Activated CD4-positive, CD25-positive, alpha-beta regulatory T cell treated with anti-CD3 and anti-CD28 coated beads, Interleukin-2, amount 50 U/mL, for 16 hours (primary cell): ENCODE measurements around the gene METTL27.
"Not testable (repeated sequence)": the region's sequence is repeated elsewhere in the genome, so short reads cannot be mapped to it uniquely, and the experiment has no call there.

Experiments
- DNase-seq: peaks from one replicate; pipeline ENCODE4 v3.0.0-alpha.2; 2020; ENCODE audit warnings: low read depth, low spot score

The METTL27 gene

DNA sequence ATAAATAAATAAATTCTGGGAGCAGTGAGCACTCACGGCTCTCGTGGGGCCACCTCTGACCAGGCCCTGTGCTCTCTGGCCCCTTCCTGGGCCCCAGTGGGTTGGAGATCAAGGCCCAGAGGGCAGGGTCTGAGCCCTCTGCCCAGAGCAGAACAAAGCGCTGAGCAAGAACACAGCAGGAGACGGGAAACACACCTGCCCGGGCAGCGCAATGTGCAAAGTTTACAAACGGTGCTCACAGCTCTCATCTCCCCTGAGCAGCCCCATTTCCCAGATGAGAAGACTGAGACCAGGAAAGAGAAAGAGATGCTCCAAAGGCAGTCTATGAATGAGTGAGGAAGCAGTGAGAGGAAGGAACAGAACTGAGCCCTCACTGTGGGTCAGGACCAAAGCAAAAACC, 3.0 kb downstream of the METTL27 start:
- no peak for DNase-seq

DNA sequence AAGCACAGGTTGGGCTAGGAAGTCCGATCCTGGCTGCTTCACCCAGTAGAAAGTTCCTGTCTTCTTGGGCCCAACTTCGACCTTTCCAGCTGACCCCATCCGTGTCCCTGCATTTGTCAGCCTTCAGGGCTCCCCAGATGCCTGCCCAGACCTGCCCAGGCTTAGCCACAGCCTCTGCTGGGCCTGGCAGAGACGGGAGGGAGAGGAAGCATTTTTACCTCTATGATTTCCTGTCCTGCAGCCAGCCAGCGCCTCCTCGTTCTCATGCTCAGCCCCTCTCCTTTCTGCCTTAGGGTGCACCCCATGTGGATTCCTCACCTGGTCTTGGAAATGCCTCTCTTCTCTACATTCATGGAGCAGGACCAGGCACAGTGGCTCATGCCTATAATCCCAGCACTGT, 3.7 kb downstream of the METTL27 start:
- DNase-seq = no peak

DNA sequence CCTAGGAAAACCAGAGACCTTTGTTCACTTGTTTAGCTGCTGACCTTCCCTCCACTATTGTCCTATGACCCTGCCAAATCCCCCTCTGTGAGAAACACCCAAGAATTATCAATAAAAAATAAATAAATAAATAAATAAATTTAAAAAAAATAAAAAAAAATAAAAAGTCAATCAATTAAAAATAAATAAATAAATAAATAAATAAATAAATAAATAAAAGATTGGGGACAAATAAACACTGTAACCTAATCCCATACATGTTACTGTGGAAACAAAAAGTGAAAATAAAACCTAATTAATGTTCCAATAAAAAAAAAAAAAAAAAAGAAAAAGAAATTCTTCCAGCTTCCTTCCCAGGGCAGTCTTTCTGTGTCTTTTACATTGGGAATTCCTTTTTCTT, 5.1 kb downstream of the METTL27 start:
- not testable (repeated sequence) for DNase-seq

DNA sequence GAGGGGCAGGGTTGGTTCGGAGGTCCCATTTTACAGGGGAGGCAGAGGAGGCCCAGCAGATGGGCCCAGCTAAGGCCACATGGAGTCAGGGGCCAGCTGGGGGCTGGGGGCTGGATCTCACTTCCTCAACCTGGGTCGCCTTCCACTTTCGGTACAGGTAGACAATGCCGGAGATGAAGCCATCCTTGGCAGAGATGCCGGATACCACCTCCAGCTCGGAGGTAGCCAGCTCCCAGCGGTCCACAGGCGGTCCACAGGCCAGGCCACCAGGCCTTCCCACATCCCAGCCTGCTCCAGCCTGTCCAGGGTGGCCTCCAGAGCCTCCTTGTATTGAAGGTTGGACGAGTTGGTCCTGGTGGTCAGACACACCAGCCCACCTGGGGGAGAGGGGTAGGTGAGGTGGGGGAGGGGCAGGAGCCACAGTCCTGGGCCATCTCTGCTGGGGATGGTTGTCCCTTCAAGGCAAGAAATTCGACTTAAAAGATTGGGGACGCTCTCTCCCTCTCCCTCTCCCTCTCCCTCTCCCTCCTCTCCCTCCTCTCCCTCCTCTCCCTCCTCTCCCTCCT, 7.6 kb downstream of the METTL27 start:
- DNase-seq = no peak

DNA sequence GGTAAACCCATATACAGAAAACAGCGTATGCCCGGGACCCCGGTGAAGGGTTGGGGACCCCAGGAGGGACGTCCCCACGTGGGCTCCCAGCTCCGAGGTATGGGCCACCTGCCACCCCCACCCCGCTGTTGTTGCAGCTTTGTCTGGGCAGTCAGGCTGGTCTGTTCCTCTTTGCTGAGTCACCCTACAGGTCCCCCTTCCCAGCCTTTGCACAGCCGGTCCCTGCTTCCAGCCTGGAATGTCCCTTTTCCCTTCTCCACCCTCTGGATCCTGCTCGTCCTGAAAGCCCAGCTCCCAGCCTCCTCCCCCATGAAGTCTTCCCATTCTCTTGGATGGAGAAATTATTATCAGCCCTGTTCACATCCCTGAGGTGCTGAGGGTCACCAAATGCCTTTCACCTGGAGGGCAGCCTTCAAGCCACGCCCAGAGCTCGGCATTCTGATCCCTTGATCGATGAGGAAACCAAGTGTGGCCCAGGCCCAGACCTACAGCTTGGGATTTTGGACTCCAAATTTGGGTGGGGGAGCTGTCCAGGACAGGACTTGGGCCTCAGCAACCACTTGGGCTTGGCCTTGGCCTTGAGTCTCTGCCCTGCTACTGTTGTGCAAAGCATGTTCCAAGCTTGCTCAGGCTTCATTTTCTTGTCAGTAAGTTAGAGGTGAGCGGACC, 8.9 kb downstream of the METTL27 start:
- no peak for DNase-seq

DNA sequence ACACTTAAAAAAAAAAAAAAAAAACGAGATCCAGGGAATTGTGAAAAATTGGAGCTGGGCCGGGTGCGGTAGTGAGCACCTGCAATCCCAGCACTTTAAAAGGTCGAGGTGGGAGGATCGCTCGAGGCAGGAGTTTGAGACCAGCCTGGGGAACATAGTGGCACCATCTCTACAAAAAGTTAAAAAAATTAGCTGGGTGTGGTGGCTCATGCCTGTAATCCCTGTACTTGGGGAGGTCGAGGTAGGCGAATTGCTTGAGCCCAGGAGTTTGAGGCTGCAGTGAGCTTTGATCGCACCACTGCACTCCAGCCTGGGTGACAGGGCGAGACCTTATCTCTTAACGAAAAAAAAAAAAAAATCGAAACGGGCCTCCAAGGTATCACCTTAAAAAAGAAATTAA, 9.5 kb downstream of the METTL27 start:
- DNase-seq = no peak

DNA sequence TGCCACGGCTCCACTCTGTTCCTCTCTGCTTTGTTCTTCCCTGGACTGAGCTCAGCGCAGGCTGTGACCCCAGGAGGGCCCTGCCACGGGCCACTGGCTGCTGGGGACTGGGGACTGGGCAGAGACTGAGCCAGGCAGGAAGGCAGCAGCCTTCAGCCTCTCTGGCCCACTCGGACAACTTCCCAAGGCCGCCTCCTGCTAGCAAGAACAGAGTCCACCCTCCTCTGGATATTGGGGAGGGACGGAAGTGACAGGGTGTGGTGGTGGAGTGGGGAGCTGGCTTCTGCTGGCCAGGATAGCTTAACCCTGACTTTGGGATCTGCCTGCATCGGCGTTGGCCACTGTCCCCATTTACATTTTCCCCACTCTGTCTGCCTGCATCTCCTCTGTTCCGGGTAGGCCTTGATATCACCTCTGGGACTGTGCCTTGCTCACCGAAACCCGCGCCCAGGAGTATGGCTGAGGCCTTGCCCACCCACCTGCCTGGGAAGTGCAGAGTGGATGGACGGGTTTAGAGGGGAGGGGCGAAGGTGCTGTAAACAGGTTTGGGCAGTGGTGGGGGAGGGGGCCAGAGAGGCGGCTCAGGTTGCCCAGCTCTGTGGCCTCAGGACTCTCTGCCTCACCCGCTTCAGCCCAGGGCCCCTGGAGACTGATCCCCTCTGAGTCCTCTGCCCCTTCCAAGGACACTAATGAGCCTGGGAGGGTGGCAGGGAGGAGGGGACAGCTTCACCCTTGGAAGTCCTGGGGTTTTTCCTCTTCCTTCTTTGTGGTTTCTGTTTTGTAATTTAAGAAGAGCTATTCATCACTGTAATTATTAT, 10.3 kb downstream of the METTL27 start:
- no peak for DNase-seq

DNA sequence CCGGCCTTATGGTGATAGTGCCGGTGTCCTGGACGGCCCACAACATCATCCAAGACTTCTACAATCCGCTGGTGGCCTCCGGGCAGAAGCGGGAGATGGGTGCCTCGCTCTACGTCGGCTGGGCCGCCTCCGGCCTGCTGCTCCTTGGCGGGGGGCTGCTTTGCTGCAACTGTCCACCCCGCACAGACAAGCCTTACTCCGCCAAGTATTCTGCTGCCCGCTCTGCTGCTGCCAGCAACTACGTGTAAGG, 10.8 kb downstream of the METTL27 start:
- DNase-seq = no peak

DNA sequence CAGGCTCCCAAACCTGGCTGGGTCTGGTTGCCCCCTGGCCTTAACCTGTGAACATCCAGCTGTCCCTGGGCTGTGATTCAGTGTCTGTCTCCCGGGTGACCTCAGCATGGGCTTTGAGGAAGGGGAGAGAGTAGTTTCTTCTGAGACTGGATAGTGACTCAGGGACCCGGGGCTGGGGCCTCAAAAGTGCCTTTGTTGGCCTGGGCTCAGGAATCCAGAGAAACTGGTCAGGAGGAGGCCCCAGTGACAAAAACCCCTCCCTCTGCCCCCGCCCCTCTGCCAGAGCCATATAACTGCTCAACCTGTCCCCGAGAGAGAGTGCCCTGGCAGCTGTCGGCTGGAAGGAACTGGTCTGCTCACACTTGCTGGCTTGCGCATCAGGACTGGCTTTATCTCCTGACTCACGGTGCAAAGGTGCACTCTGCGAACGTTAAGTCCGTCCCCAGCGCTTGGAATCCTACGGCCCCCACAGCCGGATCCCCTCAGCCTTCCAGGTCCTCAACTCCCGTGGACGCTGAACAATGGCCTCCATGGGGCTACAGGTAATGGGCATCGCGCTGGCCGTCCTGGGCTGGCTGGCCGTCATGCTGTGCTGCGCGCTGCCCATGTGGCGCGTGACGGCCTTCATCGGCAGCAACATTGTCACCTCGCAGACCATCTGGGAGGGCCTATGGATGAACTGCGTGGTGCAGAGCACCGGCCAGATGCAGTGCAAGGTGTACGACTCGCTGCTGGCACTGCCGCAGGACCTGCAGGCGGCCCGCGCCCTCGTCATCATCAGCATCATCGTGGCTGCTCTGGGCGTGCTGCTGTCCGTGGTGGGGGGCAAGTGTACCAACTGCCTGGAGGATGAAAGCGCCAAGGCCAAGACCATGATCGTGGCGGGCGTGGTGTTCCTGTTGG, 11.4 kb downstream of the METTL27 start, which contains the start of gene CLDN4:
TSS of gene CLDN4 (plus strand) at position 316 of the 903 bp plus-strand sequence. CDS start at position 522, 206 bp downstream.
- DNase-seq = no peak

DNA sequence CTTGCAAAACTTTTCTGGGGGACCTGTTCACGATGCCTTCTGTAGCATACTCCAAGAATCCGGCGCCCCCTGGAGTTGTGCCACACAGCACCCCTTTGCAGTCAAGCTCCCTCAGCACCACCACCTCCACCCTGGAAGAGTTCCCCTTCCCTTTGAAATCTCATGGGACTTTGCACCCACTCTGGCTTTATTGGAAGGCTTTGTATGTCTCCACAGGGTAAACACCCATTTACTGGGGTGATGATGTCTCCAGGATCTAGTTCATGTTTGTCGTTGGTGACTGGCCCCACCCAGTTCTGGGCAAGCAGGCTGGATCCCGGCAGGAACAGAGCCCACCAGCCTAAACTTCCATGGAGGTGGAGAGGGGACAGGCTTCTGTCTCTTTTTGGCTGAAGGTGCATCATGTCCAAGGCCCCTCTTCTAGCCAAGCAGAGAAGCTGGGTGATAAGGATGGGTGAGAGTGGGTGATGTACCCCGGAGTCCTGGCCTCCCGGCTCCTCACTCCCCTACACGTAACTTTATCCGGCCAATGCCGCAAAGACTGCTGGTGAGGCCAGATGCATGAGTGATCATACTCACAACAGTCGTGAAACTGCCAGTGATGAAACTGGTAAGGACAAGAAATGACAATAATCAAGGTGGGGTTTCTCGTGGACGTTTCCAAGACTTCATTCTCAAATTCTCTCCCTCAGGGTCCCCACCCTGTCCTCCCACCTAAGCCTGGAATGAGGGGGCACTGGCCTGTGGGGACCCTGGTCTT, 12.2 kb downstream of the METTL27 start:
- no peak for DNase-seq

DNA sequence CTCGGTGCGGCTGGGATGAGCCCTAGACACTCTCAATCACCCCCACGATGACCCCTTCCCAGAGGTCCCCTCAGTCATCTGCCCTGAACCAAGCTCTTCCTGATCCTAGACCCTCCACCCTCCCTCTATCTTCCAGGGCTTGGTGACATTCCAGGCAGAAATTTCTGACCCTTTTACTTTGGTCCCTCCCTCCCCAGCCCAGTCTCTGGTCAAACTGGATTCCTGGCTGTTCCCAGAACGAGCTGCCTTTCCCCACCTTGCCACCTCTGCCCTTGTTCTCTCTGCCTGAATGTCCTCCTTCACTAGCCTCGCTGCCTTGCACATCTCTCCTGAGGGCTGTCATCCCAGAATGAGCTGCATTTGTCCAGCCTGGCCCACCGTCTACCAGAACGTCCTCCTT, 12.8 kb downstream of the METTL27 start:
- DNase-seq = no peak

DNA sequence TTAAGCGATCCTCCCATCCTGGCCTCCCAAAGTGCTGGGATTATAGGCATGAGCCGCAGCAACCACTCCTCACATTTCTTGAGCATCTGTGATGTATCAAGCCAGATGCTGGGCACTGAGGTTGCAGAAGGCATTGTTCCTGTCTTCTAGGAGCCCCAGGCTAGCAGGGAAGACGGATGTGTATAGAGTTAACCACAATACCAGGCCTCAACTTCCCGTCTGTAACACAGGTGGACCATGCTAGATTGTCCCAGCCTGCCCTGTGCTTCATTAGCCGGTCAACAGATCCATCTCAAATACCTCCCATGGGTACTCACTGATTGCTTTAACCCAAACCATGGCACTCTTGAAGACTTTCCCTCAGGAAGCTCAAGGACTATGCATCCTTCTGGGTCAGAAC, 13.3 kb downstream of the METTL27 start:
- no peak for DNase-seq

DNA sequence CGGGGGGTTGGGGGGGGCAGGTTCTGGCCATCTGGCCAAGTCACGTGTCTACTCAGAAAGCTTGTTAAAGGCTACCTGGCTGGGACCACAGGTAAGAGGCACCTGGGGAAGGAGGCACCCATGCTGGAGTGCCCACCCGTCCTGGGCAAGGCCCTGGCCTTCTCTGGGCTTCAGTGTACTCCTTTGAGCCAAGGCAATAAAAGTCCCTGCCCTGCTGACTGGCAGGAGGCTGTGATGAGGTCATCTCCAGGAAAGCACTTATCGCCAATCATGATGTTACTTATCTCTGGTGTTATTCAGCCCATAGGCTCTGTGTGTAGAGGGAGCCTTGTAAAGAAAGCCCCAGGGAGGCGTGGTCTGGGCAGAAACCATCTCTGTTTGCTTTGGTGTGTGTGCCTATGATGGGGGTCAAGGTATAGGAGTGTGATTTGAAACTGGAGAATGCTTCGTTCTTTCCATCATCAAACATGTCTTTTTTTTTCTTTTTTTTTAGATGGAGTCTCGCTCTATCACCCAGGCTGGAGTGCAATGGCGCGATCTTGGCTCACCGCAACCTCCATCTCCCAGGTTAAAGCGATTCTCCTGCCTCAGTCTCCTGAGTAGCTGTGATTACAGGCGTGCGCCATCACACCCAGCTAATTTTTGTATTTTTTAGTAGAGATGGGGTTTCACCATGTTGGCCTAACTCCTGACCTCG, 14.1 kb downstream of the METTL27 start:
- no peak for DNase-seq

DNA sequence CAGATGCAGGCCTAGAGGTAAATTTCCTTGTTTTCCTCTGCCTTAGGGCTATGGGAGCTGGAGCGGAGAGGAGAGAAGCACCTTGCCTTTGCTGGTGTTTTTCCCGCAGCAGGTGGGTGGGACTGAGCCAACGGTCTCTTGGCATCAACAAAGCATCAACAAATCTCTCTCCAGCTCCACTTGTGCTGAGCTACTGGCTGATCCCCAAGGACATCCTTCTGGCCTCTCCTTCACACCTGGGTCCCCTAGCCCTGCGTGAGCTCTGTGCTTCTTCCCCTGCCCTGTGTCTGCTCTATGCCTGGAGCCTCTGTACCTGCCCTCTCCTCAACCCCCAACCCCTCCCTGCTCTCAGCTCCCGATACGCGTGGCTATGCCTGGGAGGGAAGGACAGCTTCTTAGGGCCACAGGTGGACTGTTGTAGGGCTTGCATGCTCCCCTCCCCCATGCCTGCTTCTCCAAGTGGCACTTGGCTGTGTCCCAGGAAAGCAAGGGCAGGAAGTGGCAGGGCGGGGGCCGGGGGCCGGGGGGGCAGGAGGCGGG, 14.7 kb downstream of the METTL27 start:
- DNase-seq = no peak

DNA sequence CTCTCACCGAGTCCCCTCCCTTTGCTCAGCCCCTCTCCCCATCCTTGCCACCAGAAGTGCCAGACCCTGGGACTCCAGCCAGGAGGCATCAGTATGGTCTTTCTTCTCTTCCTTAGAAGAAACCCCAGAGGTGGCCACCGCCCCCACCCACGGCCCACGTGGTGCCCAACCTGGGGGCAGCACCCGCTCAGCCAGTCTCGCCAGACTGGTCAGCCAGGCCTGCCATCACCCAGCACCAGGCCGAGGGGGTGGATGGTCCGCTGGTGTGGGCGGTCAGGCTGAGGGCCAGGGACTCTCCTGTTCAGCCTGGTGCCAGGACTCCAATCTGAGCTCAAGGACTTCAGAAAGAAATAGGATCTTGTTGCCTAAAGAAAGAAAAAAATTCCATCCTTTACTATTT, 17.3 kb downstream of the METTL27 start:
- no peak for DNase-seq

DNA sequence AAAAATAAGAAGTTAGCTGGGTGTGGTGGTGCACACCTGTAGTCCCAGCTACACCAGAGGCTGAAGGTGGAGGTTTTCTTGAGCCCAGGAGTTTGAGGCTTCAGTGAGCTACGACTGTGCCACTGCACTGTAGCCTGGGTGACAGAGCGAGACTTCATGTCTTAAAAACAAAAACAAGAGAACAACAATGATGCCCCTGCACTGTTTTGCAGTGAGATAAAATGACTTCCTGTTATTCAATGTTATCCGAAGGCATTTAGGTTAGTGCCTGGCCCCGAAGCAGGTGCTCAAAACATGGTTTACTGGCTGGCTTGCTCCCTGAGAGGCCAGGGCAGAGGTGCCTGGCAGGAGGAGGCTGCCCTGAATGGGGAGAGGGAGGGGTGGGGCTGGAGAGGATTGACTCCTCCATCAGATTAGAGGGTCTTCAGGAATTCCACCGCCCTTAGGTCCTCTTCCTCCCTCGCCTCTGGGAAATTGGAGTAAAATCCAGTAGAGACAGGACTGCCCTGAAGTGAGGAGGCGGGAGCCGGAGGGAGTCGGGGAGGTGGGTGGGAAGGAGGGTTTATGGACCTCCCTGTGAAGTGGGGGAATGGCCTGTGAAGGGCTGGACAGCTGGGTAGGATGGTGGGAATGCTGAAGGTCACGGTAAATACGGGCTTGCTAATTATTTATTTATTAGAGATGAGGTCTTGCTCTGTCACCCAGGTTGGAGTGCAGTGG, 18.3 kb downstream of the METTL27 start:
- DNase-seq = no peak

DNA sequence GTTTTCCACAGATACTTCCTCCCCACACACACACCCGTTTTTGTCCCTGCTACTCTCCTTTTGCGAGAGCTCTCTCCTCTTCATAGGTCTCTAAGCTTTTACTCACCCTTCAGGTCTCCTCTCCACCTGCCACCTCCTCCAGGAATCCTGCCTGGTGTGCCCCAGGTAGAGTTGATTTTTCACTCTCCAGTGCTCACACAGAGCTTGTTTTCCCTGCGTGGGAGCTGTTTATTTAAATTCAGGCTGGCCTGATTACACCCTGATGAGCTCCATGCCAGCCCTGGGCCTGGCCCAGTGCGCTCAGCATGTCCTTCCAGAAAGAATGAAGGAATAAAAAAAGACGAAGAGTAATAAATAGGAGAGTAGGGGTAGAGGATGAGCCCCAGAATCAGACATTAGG, 19.1 kb downstream of the METTL27 start:
- DNase-seq = no peak

DNA sequence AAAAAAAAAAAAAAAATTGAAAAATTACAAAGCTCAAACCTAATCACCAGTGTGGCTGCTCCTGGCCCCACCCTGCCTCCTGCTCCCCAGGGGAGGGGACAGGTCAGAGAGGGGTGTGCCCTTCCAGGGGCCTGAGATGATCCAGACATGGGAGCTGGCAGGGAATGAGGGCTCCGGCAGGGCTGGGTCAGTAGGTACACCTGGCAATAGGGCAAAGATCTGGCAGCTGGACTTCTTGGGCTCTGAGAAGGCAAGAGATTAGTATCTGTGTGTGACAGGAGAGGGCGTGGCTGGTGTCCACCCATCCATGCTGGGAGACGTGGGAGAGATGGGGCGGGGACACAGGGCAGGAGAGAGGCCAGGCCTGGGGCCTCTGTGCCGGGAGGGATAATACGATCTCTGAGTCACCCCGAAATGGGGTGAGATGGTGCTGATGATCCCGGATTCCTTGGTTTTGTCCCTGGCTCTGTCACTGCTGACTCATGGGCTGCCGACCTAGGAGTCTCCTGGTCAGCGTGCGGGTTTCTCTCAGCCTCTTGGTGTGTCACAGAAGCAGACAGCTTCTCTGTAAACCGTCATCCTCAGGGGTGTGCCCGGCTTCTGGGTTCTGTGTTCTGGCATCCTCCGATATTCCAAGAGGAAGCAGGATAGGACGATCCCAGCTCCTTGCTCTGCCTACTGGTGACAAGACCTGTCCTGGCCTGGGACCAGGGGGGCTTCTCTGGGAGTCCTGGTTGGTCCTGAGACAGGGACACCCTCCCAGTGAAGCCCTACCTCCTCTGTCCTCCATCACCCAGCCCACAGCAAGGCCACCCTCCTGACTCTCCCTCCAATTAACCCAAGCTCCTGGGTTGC, 19.8 kb downstream of the METTL27 start:
- DNase-seq = no peak
